IMR-90 (cell line): ENCODE data around the gene CCZ1B. TPM values are rescaled to one million over a fixed set of nuclear protein-coding genes. Genes with fewer than 3 reads are reported as not detected.
"Not testable (repeated sequence)": the region's sequence is repeated elsewhere in the genome, so short reads cannot be mapped to it uniquely, and the experiment has no call there.

Experiments used
- ATAC-seq: fragments of 200-7000 bp; cut with Tn5 transposase; 2 replicates; pipeline ENCODE4 v1.9.1; 2020; ENCODE audit warnings: low read depth, mild to moderate bottlenecking, moderate library complexity
- BruUV-seq: library from RNA; stranded (reverse); fragments of 400-500 nt; replicated peaks from 2 replicates; lab custom pipeline; 2021; lab: Mats Ljungman, UMichigan
- CTCF ChIA-PET: fragments of 300-600 bp; formaldehyde crosslinking; extraction: SDS; loops from one replicate; lab custom pipeline; 2021; ENCODE audit warnings: antibody characterized with exemption; lab: Yijun Ruan, JAX
- POLR2A ChIA-PET: fragments of 300-600 bp; sonication (Branson Sonifier 250); formaldehyde crosslinking; loops from one replicate; lab custom pipeline; 2022; ENCODE audit warnings: antibody characterized with exemption; ENCODE audit not compliant: unreplicated experiment; lab: Charles Lee
- DNase-seq: peaks from one replicate; pipeline ENCODE4 v3.0.0; 2013
- H2AFZ ChIP-seq: replicated peaks from 2 replicates; pipeline ENCODE3; 2013; ENCODE audit warnings: low read length, mild to moderate bottlenecking; ENCODE audit not compliant: poor library complexity
- H2AK5ac ChIP-seq: 2 replicates; pipeline ENCODE4 v1.6.1; 2013; ENCODE audit warnings: low read depth, low read length, inconsistent platforms
- H2AK9ac ChIP-seq: replicated peaks from 2 replicates; pipeline ENCODE3; 2013; ENCODE audit warnings: mild to moderate bottlenecking, low read depth, low read length, moderate library complexity; ENCODE audit not compliant: poor library complexity
- H2BK120ac ChIP-seq: 2 replicates; pipeline ENCODE4 v1.6.1; 2013; ENCODE audit warnings: low read depth, low read length, inconsistent platforms
- H2BK15ac ChIP-seq: 3 replicates; pipeline ENCODE4 v1.6.1; 2013; ENCODE audit warnings: low read depth, low read length, inconsistent platforms
- H2BK20ac ChIP-seq: 2 replicates; pipeline ENCODE4 v1.6.1; 2013; ENCODE audit warnings: low read depth, mild to moderate bottlenecking, inconsistent platforms, low read length, moderate library complexity
- H2BK5ac ChIP-seq: 2 replicates; pipeline ENCODE4 v1.6.1; 2013; ENCODE audit warnings: mild to moderate bottlenecking, low read depth, low read length, inconsistent platforms; ENCODE audit not compliant: poor library complexity, severe bottlenecking
- H3K14ac ChIP-seq: replicated peaks from 2 replicates; pipeline ENCODE4 v1.6.1; 2013; ENCODE audit warnings: low read depth, low read length, inconsistent platforms
- H3K18ac ChIP-seq: 2 replicates; pipeline ENCODE4 v1.6.1; 2013; ENCODE audit warnings: low read depth, low read length, control low read depth
- H3K23ac ChIP-seq: 2 replicates; pipeline ENCODE4 v1.6.1; 2013; ENCODE audit warnings: low read depth, low read length, inconsistent platforms
- H3K27ac ChIP-seq: 2 replicates; pipeline ENCODE4 v1.5.1; 2013; ENCODE audit warnings: mild to moderate bottlenecking, control low read depth, low read length; ENCODE audit not compliant: insufficient read depth
- H3K27me3 ChIP-seq: 2 replicates; pipeline ENCODE4 v1.6.1; 2013; ENCODE audit warnings: low read length; ENCODE audit not compliant: control insufficient read depth, insufficient read depth
- H3K36me3 ChIP-seq: 2 replicates; pipeline ENCODE4 v1.6.1; 2013; ENCODE audit warnings: low read length, mixed read lengths; ENCODE audit not compliant: control insufficient read depth, insufficient read depth
- H3K4ac ChIP-seq: 2 replicates; pipeline ENCODE4 v1.6.1; 2013; ENCODE audit warnings: low read depth, low read length, inconsistent platforms
- H3K4me1 ChIP-seq: 2 replicates; pipeline ENCODE4 v1.6.1; 2013; ENCODE audit warnings: low read length, mixed read lengths; ENCODE audit not compliant: control insufficient read depth, insufficient read depth
- H3K4me2 ChIP-seq: 2 replicates; pipeline ENCODE4 v1.6.1; 2013; ENCODE audit warnings: low read depth, mild to moderate bottlenecking, control low read depth, low read length, moderate library complexity
- H3K4me3 ChIP-seq: 2 replicates; pipeline ENCODE4 v1.5.1; 2013; ENCODE audit warnings: low read depth, mild to moderate bottlenecking, control low read depth, low read length, moderate library complexity; ENCODE audit not compliant: insufficient read depth
- H3K56ac ChIP-seq: 2 replicates; pipeline ENCODE4 v1.6.1; 2013; ENCODE audit warnings: low read length, inconsistent platforms; ENCODE audit not compliant: insufficient read depth; ENCODE audit errors: extremely low read depth
- H3K79me1 ChIP-seq, 2 experiments: 2 replicates each; pipeline ENCODE4 v1.6.1; 2013; ENCODE audit warnings: low read length in 2 of 2, inconsistent platforms in 1 of 2, low read depth in 1 of 2
- H3K9ac ChIP-seq: 2 replicates; pipeline ENCODE4 v1.6.1; 2013; ENCODE audit warnings: low read depth, low read length, control low read depth
- H3K9me1 ChIP-seq: 2 replicates; pipeline ENCODE4 v1.6.1; 2013; ENCODE audit warnings: low read length, inconsistent platforms; ENCODE audit not compliant: insufficient read depth
- H3K9me3 ChIP-seq: 2 replicates; pipeline ENCODE4 v1.6.1; 2013; ENCODE audit warnings: low read length; ENCODE audit not compliant: control insufficient read depth, insufficient read depth
- H4K20me1 ChIP-seq: 2 replicates; pipeline ENCODE4 v1.6.1; 2013; ENCODE audit warnings: low read length, inconsistent platforms; ENCODE audit not compliant: insufficient read depth
- H4K5ac ChIP-seq: 2 replicates; pipeline ENCODE4 v1.6.1; 2013; ENCODE audit warnings: mild to moderate bottlenecking, low read depth, low read length, control low read depth
- H4K8ac ChIP-seq, 2 experiments: 2 replicates each; pipeline ENCODE4 v1.6.1; 2013; ENCODE audit warnings: low read depth in 2 of 2, low read length in 2 of 2, control low read depth in 1 of 2, inconsistent platforms in 1 of 2
- H4K91ac ChIP-seq: 2 replicates; pipeline ENCODE4 v1.6.1; 2013; ENCODE audit warnings: low read depth, low read length, inconsistent platforms; ENCODE audit not compliant: insufficient read depth
- WGBS, 2 experiments: methylation state at CpG; one replicate each; pipeline versions ENCODE4 v1.1.5 to v1.1.7; 2013; ENCODE audit warnings: missing lambda C conversion rate in 2 of 2; ENCODE audit not compliant: insufficient read length in 1 of 2; ENCODE audit errors: extremely low coverage in 2 of 2; 5-methylcytosine and 5-hydroxymethylcytosine counted together
- dilution Hi-C: fragments of 300-500 bp; cut with HindIII; formaldehyde crosslinking; loops from one replicate; pipeline ENCODE4 v1.14.3; 2018; ENCODE audit warnings: low sequenced_read_pairs; ENCODE audit not compliant: unreplicated experiment
- in situ Hi-C: fragments of 300-500 bp; cut with MboI; formaldehyde crosslinking; loops from 3 replicates; pipeline ENCODE4 v1.14.3; 2019; ENCODE audit warnings: low sequenced_read_pairs, inconsistent platforms, mixed read lengths
- intact Hi-C: fragments of 100-400 bp; cut with micrococcal nuclease; formaldehyde crosslinking; loops from 2 replicates; pipeline ENCODE4 v1.10.0; 2022
- polyA plus RNA-seq, 3 experiments: library from polyadenylated mRNA; depleted of rRNA; stranded (reverse); fragments of >200 nt; gene quantifications; 2 replicates each; pipeline ENCODE4 v1.2.3, GENCODE V29; 2012; ENCODE audit warnings: low replicate concordance in 1 of 3
- total RNA-seq: library from RNA; depleted of rRNA; stranded (reverse); fragments of >200 nt; gene quantifications from 2 replicates; pipeline ENCODE4 v1.2.3, GENCODE V29; 2012

The CCZ1B gene
- total and polyA plus RNA-seq, 2 of the 4 experiments (the other 2 are of a cell fraction), result 25.5 to 41.0 TPM

DNA sequence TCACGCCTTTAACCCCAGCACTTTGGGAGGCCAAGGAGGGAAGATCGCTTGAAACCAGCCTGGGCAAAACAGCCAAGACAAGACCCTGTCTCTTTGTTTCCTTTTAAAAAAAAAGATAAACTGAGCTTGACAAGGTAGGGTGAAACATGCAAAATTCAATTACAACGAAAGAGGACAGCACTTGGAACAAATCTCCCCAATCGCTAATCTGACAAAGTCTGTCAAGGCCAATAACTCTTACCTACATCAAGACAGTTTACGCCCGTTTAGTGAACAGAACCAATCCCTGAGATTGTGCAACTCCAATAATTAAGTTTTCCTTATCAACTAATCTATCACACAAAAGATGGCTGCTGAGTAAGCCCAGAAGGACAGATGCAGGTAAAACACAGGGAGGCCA lies 4.5 kb downstream of the CCZ1B start:
- POLR2A ChIA-PET, DNase-seq, H4K8ac ChIP-seq, H2BK5ac ChIP-seq, H3K9me3 ChIP-seq, H2BK120ac ChIP-seq, H4K91ac ChIP-seq, H3K23ac ChIP-seq, H2AFZ ChIP-seq, H3K4me3 ChIP-seq, H4K20me1 ChIP-seq, H3K27ac ChIP-seq, H3K79me1 ChIP-seq, ATAC-seq, H3K14ac ChIP-seq, CTCF ChIA-PET, H4K5ac ChIP-seq, H2BK15ac ChIP-seq, H3K56ac ChIP-seq, H3K27me3 ChIP-seq, BruUV-seq, H2AK9ac ChIP-seq, H3K4ac ChIP-seq, intact Hi-C loops, dilution Hi-C loops, H3K4me2 ChIP-seq, H3K9me1 ChIP-seq, H3K4me1 ChIP-seq, H3K18ac ChIP-seq, H2BK20ac ChIP-seq, H3K9ac ChIP-seq, H2AK5ac ChIP-seq: not testable (repeated sequence)
- no CpG with 5 or more reads among the region's 6 CpGs for WGBS, 2 experiments
- H3K36me3 ChIP-seq, result peaks cover 23% of the 10 kb centered on the region; the same call in 1 of the 2 replicates
- in situ Hi-C loops, result loop anchor here (25.0 kb wide), 1 partner anchor 959 kb away; no protein-coding TSS in a partner anchor

DNA sequence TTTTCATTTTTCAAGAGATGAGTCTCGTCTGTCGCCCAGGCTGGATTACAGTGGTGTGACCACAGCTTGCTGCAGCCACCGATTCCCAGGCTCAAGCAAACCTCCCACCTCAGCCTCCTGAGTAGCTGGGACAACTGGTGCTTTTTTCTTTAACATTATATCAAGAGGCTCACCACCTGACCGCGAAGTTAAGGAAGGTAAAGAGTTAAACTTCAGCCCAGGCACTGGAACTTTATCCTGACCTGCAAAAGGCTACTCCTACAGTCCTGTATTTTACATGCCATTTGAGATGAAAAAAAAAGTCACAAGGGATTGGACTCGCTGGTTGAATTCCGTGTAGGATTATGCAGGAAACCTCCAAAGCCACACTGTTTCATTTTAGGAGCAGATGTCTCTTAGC lies 10.6 kb downstream of the CCZ1B start:
- H3K9me1 ChIP-seq, H4K5ac ChIP-seq, H3K4me3 ChIP-seq, H3K14ac ChIP-seq, POLR2A ChIA-PET, H3K18ac ChIP-seq, H3K4me1 ChIP-seq, intact Hi-C loops, H2AFZ ChIP-seq, DNase-seq, H3K27ac ChIP-seq, H2BK5ac ChIP-seq, H2AK9ac ChIP-seq, dilution Hi-C loops, H3K4me2 ChIP-seq, H3K4ac ChIP-seq, ATAC-seq, H2BK20ac ChIP-seq, H3K23ac ChIP-seq, H3K9me3 ChIP-seq, H3K27me3 ChIP-seq, H2AK5ac ChIP-seq, H3K9ac ChIP-seq, H4K8ac ChIP-seq, H4K91ac ChIP-seq, H2BK120ac ChIP-seq, H2BK15ac ChIP-seq, H3K79me1 ChIP-seq, BruUV-seq, H3K56ac ChIP-seq, H4K20me1 ChIP-seq, CTCF ChIA-PET: not testable (repeated sequence)
- in situ Hi-C loops, result loop anchor here (25.0 kb wide), 1 partner anchor 953 kb away; no protein-coding TSS in a partner anchor
- WGBS, 2 experiments, result no CpG with 5 or more reads among the region's 7 CpGs
- H3K36me3 ChIP-seq, result peaks cover 30% of the 10 kb centered on the region
